Astrocyte (in vitro differentiated cells and primary cell): ENCODE results near the gene SLC36A1. TPM values are rescaled to one million over a fixed set of nuclear protein-coding genes. Genes with fewer than 3 reads are reported as not detected.

ENCODE experiments used
- DNase-seq: peaks from one replicate; pipeline ENCODE4 v3.0.0-alpha.2; 2010; ENCODE audit warnings: low read depth
- FAIRE-seq: peaks from 2 replicates; lab custom pipeline; 2011; peaks lifted over from hg19 to GRCh38; lab: Jason Lieb, UNC
- H2AFZ ChIP-seq: 2 replicates; pipeline ENCODE4 v1.6.0; 2012; ENCODE audit warnings: low read depth, low read length, inconsistent platforms
- H3K27ac ChIP-seq: 2 replicates; pipeline ENCODE4 v1.5.1; 2011; ENCODE audit warnings: low read depth, low read length, inconsistent platforms
- H3K27me3 ChIP-seq: 2 replicates; pipeline ENCODE4 v1.6.0; 2011; ENCODE audit warnings: low read length, inconsistent platforms; ENCODE audit not compliant: insufficient read depth
- H3K36me3 ChIP-seq: 2 replicates; pipeline ENCODE4 v1.5.1; 2011; ENCODE audit warnings: low read length, inconsistent platforms; ENCODE audit not compliant: insufficient read depth
- H3K4me1 ChIP-seq: 2 replicates; pipeline ENCODE4 v1.5.1; 2011; ENCODE audit warnings: low read length, inconsistent platforms; ENCODE audit not compliant: insufficient read depth
- H3K4me2 ChIP-seq: 2 replicates; pipeline ENCODE4 v1.6.0; 2012; ENCODE audit warnings: low read length, inconsistent platforms
- H3K4me3 ChIP-seq: 2 replicates; pipeline ENCODE4 v1.5.1; 2011; ENCODE audit warnings: low read depth, mild to moderate bottlenecking, low read length, inconsistent platforms; ENCODE audit not compliant: insufficient read depth
- H3K79me2 ChIP-seq: 2 replicates; pipeline ENCODE4 v1.6.0; 2012; ENCODE audit warnings: mild to moderate bottlenecking, low read length, inconsistent platforms; ENCODE audit not compliant: insufficient read depth
- H3K9ac ChIP-seq: 2 replicates; pipeline ENCODE4 v1.6.0; 2012; ENCODE audit warnings: mild to moderate bottlenecking, low read length, inconsistent platforms
- H3K9me3 ChIP-seq: 2 replicates; pipeline ENCODE4 v1.5.1; 2012; ENCODE audit warnings: low read depth, mild to moderate bottlenecking, low read length, inconsistent platforms; ENCODE audit not compliant: insufficient read depth
- H4K20me1 ChIP-seq: 2 replicates; pipeline ENCODE4 v1.6.0; 2012; ENCODE audit warnings: low read length, inconsistent platforms; ENCODE audit not compliant: insufficient read depth
- H3K27ac Mint-ChIP-seq: one replicate; pipeline ENCODE4 v1.8.0; 2021; ENCODE audit warnings: mild to moderate bottlenecking, mixed read lengths; ENCODE audit not compliant: unreplicated experiment
- H3K27me3 Mint-ChIP-seq: one replicate; pipeline ENCODE4 v1.8.0; 2021; ENCODE audit warnings: low read depth, mixed read lengths; ENCODE audit not compliant: unreplicated experiment
- H3K36me3 Mint-ChIP-seq: one replicate; pipeline ENCODE4 v1.8.0; 2021; ENCODE audit warnings: low read depth, mixed read lengths; ENCODE audit not compliant: unreplicated experiment
- H3K4me1 Mint-ChIP-seq: one replicate; pipeline ENCODE4 v1.8.0; 2021; ENCODE audit warnings: low read depth, mixed read lengths; ENCODE audit not compliant: unreplicated experiment
- H3K4me3 Mint-ChIP-seq: one replicate; pipeline ENCODE4 v1.8.0; 2021; ENCODE audit warnings: mild to moderate bottlenecking, moderate library complexity, mixed read lengths; ENCODE audit not compliant: unreplicated experiment
- H3K9me3 Mint-ChIP-seq: one replicate; pipeline ENCODE4 v1.8.0; 2021; ENCODE audit warnings: mild to moderate bottlenecking, mixed read lengths; ENCODE audit not compliant: unreplicated experiment
- CTCF ChIP-seq: IDR thresholded peaks from 2 replicates; pipeline ENCODE4 v1.5.1; 2011; ENCODE audit warnings: low read depth, mild to moderate bottlenecking, inconsistent platforms, low read length, moderate library complexity; ENCODE audit not compliant: insufficient read depth
- EZH2 ChIP-seq: IDR thresholded peaks from 2 replicates; pipeline ENCODE4 v1.6.1; 2012; ENCODE audit warnings: mild to moderate bottlenecking, low read length, inconsistent platforms; ENCODE audit not compliant: insufficient read depth
- total RNA-seq: library from RNA; stranded (reverse); gene quantifications from 2 replicates; pipeline ENCODE4 v1.2.1, GENCODE V29; 2021

The SLC36A1 gene
- total RNA-seq, 1 donor from 2014 or later: 6.4 TPM

- Histone ChIP-seq H4K20me1 (no peaks in the 10 kb centered on the region), H3K4me3 (no peak overlapping the region), H3K27me3 (no peaks in the 10 kb centered on the region), H3K36me3 (no peaks in the 10 kb centered on the region), H3K4me1 (no peaks in the 10 kb centered on the region), H3K9ac (no peak overlapping the region), H3K27ac (no peak overlapping the region), H3K79me2 (no peaks in the 10 kb centered on the region), H3K4me2 (no peak overlapping the region), H2AFZ (no peak overlapping the region), H3K9me3 (peaks cover 3% of the 10 kb centered on the region)
- no peaks in the 10 kb centered on the region for H3K36me3 Mint-ChIP-seq
- DNase-seq: no peak
- no peak overlapping the region for H3K4me3 Mint-ChIP-seq
- no peaks in the 10 kb centered on the region for H3K4me1 Mint-ChIP-seq
- peaks cover 24% of the 10 kb centered on the region for H3K9me3 Mint-ChIP-seq
- no peak overlapping the region for H3K27ac Mint-ChIP-seq
- no peak for TF ChIP-seq EZH2
- TF ChIP-seq CTCF: no peak
- peaks cover 10% of the 10 kb centered on the region for H3K27me3 Mint-ChIP-seq
- FAIRE-seq: no peak
These were observed 32.9 kb upstream of the SLC36A1 start for GRCh38 chr5:151414536-151414935.

GRCh38 chr5:151417712-151418111 is 29.7 kb upstream of the SLC36A1 start:
- H3K4me3 Mint-ChIP-seq: no peak overlapping the region
- H3K4me1 ChIP-seq: no peaks in the 10 kb centered on the region
- no peak for TF ChIP-seq EZH2
- no peak for TF ChIP-seq CTCF
- FAIRE-seq (no peak), DNase-seq (no peak)
- H3K27me3 Mint-ChIP-seq: peaks cover 7% of the 10 kb centered on the region
- H3K4me1 Mint-ChIP-seq: no peaks in the 10 kb centered on the region
- H3K79me2 ChIP-seq: no peaks in the 10 kb centered on the region
- H3K4me3 ChIP-seq: no peak overlapping the region
- H3K36me3 ChIP-seq: no peaks in the 10 kb centered on the region
- H3K9me3 Mint-ChIP-seq: peaks cover 24% of the 10 kb centered on the region
- H2AFZ ChIP-seq: no peak overlapping the region
- no peak overlapping the region for H3K27ac ChIP-seq
- no peak overlapping the region for H3K9ac ChIP-seq
- H3K9me3 ChIP-seq: peaks cover 3% of the 10 kb centered on the region
- no peaks in the 10 kb centered on the region for H3K36me3 Mint-ChIP-seq
- no peak overlapping the region for H3K27ac Mint-ChIP-seq
- no peak overlapping the region for H3K4me2 ChIP-seq
- H4K20me1 ChIP-seq: no peaks in the 10 kb centered on the region
- H3K27me3 ChIP-seq: no peaks in the 10 kb centered on the region

GRCh38 chr5:151420127-151420526 is 27.3 kb upstream of the SLC36A1 start:
- H3K27me3 Mint-ChIP-seq: peaks cover 7% of the 10 kb centered on the region
- TF ChIP-seq CTCF: no peak
- TF ChIP-seq EZH2: no peak
- Histone ChIP-seq H3K79me2 (no peaks in the 10 kb centered on the region), H3K9me3 (peaks cover 3% of the 10 kb centered on the region), H3K27ac (no peak overlapping the region), H3K9ac (no peak overlapping the region), H2AFZ (no peak overlapping the region), H3K36me3 (no peaks in the 10 kb centered on the region), H3K4me1 (no peaks in the 10 kb centered on the region), H3K4me2 (no peak overlapping the region), H3K27me3 (peaks cover 2% of the 10 kb centered on the region), H3K4me3 (no peak overlapping the region), H4K20me1 (no peaks in the 10 kb centered on the region)
- no peak overlapping the region for H3K27ac Mint-ChIP-seq
- H3K4me3 Mint-ChIP-seq: no peak overlapping the region
- no peak for DNase-seq
- peaks cover 21% of the 10 kb centered on the region for H3K9me3 Mint-ChIP-seq
- H3K36me3 Mint-ChIP-seq: no peaks in the 10 kb centered on the region
- no peaks in the 10 kb centered on the region for H3K4me1 Mint-ChIP-seq
- FAIRE-seq: no peak
